Activated CD4-positive, alpha-beta T cell treated with anti-CD3 and anti-CD28 coated beads, Interleukin-2, Interleukin-6, amounts not matched to agents 100 ng/mL and 50 ng/mL, durations not matched to agents 16 hours and 8 hours (primary cell): ENCODE results near the gene UPK2.

Experiments used
- DNase-seq: peaks from one replicate; pipeline ENCODE4 v3.0.0-alpha.2; 2020

Gene UPK2

GRCh38 chr11:118918128-118918685 lies 37.9 kb upstream of the UPK2 start:
- DNase-seq, result no peak

GRCh38 chr11:118918686-118919280 lies 37.3 kb upstream of the UPK2 start:
- no peak for DNase-seq

- no peak for DNase-seq
These were observed 34.8 kb upstream of the UPK2 start for GRCh38 chr11:118921121-118921928.

- DNase-seq, result no peak
These were observed 34.0 kb upstream of the UPK2 start for GRCh38 chr11:118921929-118922744.

- no peak for DNase-seq
These were observed 33.1 kb upstream of the UPK2 start for GRCh38 chr11:118922745-118923627.

- no peak for DNase-seq
These were observed 32.1 kb upstream of the UPK2 start for GRCh38 chr11:118923721-118924587.

- DNase-seq, result peak; percentile 71
These were observed 31.2 kb upstream of the UPK2 start for GRCh38 chr11:118924591-118925585.

- DNase-seq, result no peak
These were observed 28.5 kb upstream of the UPK2 start for GRCh38 chr11:118927554-118928100.

- peak; percentile 93 for DNase-seq
These were observed 27.8 kb upstream of the UPK2 start for GRCh38 chr11:118928101-118928869.

- no peak for DNase-seq
These were observed 27.1 kb upstream of the UPK2 start for GRCh38 chr11:118928870-118929500.

- peak; percentile 72 for DNase-seq
These were observed 26.5 kb upstream of the UPK2 start for GRCh38 chr11:118929501-118930093.

- DNase-seq, result peak; percentile 90
These were observed 25.9 kb upstream of the UPK2 start for GRCh38 chr11:118930094-118930712.

- no peak for DNase-seq
These were observed 24.5 kb upstream of the UPK2 start for GRCh38 chr11:118931571-118931970.

- no peak for DNase-seq
These were observed 22.6 kb upstream of the UPK2 start for GRCh38 chr11:118933486-118933885.

GRCh38 chr11:118935376-118935775 lies 20.7 kb upstream of the UPK2 start:
- DNase-seq, result no peak

- no peak for DNase-seq
These were observed 17.4 kb upstream of the UPK2 start for GRCh38 chr11:118938491-118939403.
